ENCODE data around the gene RCAN1.

Gene RCAN1

GRCh38 chr21:34553151-34553952 is 61.6 kb downstream of the RCAN1 start:
- H3F3A ChIP-seq (ENCODE audit: control insufficient read depth, insufficient read depth) = no peaks in the 10 kb centered on the region
- H4K20me1 ChIP-seq (ENCODE audit: control insufficient read depth, insufficient read depth, low read depth, low read length) = no peaks in the 10 kb centered on the region
- H3K4me3 ChIP-seq (ENCODE audit: low read length) = no peak overlapping the region
- no peaks in the 10 kb centered on the region for H3K27me3 ChIP-seq (ENCODE audit: control insufficient read depth, low read length)
- no peaks in the 10 kb centered on the region for H3K36me3 ChIP-seq (ENCODE audit: control insufficient read depth, low read length)
- TF ChIP-seq EZH2phosphoT487 (IDR thresholded peaks at IDR 0.05; ENCODE audit: borderline replicate concordance, low read length) (no peak), CTCF (IDR thresholded peaks at IDR 0.05; ENCODE audit: low read depth, low read length, poor library complexity, severe bottlenecking) (no peak)
- no peak overlapping the region for H3K4me2 ChIP-seq (ENCODE audit: low read length)
- no peaks in the 10 kb centered on the region for H3K9me3 ChIP-seq (ENCODE audit: control insufficient read depth, insufficient read depth, low read length)
- no peak overlapping the region for H3K27ac ChIP-seq (ENCODE audit: low read depth, low read length)
- no peaks in the 10 kb centered on the region for H3K4me1 ChIP-seq (ENCODE audit: control insufficient read depth, low read length)
- H3K79me2 ChIP-seq (ENCODE audit: control insufficient read depth, low read length) = no peaks in the 10 kb centered on the region
- no peaks in the 10 kb centered on the region for H3K9me2 ChIP-seq (replicated peaks; ENCODE audit: control insufficient read depth, low read length)

GRCh38 chr21:34552360-34553098 is 62.4 kb downstream of the RCAN1 start:
- Histone ChIP-seq H3K9me2 (replicated peaks; ENCODE audit: control insufficient read depth, low read length) (no peaks in the 10 kb centered on the region), H3K27me3 (ENCODE audit: control insufficient read depth, low read length) (no peaks in the 10 kb centered on the region), H3K79me2 (ENCODE audit: control insufficient read depth, low read length) (no peaks in the 10 kb centered on the region), H3K4me1 (ENCODE audit: control insufficient read depth, low read length) (no peaks in the 10 kb centered on the region), H4K20me1 (ENCODE audit: control insufficient read depth, insufficient read depth, low read depth, low read length) (no peaks in the 10 kb centered on the region), H3K4me3 (ENCODE audit: low read length) (no peak overlapping the region), H3K9me3 (ENCODE audit: control insufficient read depth, insufficient read depth, low read length) (no peaks in the 10 kb centered on the region), H3K27ac (ENCODE audit: low read depth, low read length) (no peak overlapping the region), H3F3A (ENCODE audit: control insufficient read depth, insufficient read depth) (no peaks in the 10 kb centered on the region), H3K4me2 (ENCODE audit: low read length) (no peak overlapping the region), H3K36me3 (ENCODE audit: control insufficient read depth, low read length) (no peaks in the 10 kb centered on the region)
- no peak for TF ChIP-seq EZH2phosphoT487 (IDR thresholded peaks at IDR 0.05; ENCODE audit: borderline replicate concordance, low read length)

- TF ChIP-seq CTCF (IDR thresholded peaks at IDR 0.05; ENCODE audit: low read depth, low read length, poor library complexity, severe bottlenecking) (no peak), EZH2phosphoT487 (IDR thresholded peaks at IDR 0.05; ENCODE audit: borderline replicate concordance, low read length) (no peak)
- H3K9me3 ChIP-seq (ENCODE audit: control insufficient read depth, insufficient read depth, low read length) = no peaks in the 10 kb centered on the region
- H3K9me2 ChIP-seq (replicated peaks; ENCODE audit: control insufficient read depth, low read length) = no peaks in the 10 kb centered on the region
- no peaks in the 10 kb centered on the region for H4K20me1 ChIP-seq (ENCODE audit: control insufficient read depth, insufficient read depth, low read depth, low read length)
- no peak overlapping the region for H3K4me3 ChIP-seq (ENCODE audit: low read length)
- peaks cover 11% of the 10 kb centered on the region for H3K4me1 ChIP-seq (ENCODE audit: control insufficient read depth, low read length)
- no peak overlapping the region for H3K4me2 ChIP-seq (ENCODE audit: low read length)
- H3F3A ChIP-seq (ENCODE audit: control insufficient read depth, insufficient read depth) = no peaks in the 10 kb centered on the region
- H3K27me3 ChIP-seq (ENCODE audit: control insufficient read depth, low read length) = no peaks in the 10 kb centered on the region
- H3K79me2 ChIP-seq (ENCODE audit: control insufficient read depth, low read length) = no peaks in the 10 kb centered on the region
- no peak overlapping the region for H3K27ac ChIP-seq (ENCODE audit: low read depth, low read length)
- H3K36me3 ChIP-seq (ENCODE audit: control insufficient read depth, low read length) = no peaks in the 10 kb centered on the region
Observed at GRCh38 chr21:34550182-34550799, 64.6 kb downstream of the RCAN1 start.
